ENCODE results near the gene NEURL1. TPM values are rescaled to one million over a fixed set of nuclear protein-coding genes. Genes with fewer than 3 reads are reported as not detected.
A peak's percentile ranks its signal among the peaks of the same experiment; 100 is the strongest.
"Not testable (repeated sequence)": the region's sequence is repeated elsewhere in the genome, so short reads cannot be mapped to it uniquely, and the experiment has no call there.

The NEURL1 gene
- total RNA-seq, 1 experiment from 2014 or later = 7.9 TPM

DNA sequence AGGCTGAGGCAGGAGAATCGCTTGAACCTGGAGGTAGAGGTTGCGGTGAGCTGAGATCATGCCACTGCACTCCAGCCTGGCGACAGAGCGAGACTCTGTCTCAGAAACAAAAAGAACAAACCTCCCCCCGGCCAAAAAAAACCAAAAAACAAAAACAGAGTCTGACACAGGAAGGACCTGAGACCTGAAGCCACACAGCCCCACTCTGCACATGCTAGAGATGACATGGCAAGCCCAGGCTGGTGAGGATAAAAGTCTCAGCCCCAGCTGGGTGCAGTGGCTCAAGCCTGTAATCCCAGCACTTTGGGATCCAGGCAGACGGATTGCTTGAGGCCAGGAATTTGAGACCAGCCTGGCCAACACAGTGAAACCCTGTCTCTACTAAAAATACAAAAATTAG is 139.4 kb downstream of the NEURL1 start:
- not testable (repeated sequence) for H3K36me3 ChIP-seq (replicated peaks; ENCODE audit: control insufficient read depth, insufficient read depth, low read length); H3K27me3 ChIP-seq (ENCODE audit: control insufficient read depth, insufficient read depth, low read length); H3K4me3 ChIP-seq (ENCODE audit: insufficient read depth, low read depth, low read length); DNase-seq

- Histone ChIP-seq H3K36me3 (replicated peaks; ENCODE audit: control insufficient read depth, insufficient read depth, low read length) (no peaks in the 10 kb centered on the region), H3K4me3 (ENCODE audit: insufficient read depth, low read depth, low read length) (no peak overlapping the region), H3K27me3 (ENCODE audit: control insufficient read depth, insufficient read depth, low read length) (no peaks in the 10 kb centered on the region)
- no peak for DNase-seq
Observed at GRCh38 chr10:103633846-103634245, 140.3 kb downstream of the NEURL1 start.

DNA sequence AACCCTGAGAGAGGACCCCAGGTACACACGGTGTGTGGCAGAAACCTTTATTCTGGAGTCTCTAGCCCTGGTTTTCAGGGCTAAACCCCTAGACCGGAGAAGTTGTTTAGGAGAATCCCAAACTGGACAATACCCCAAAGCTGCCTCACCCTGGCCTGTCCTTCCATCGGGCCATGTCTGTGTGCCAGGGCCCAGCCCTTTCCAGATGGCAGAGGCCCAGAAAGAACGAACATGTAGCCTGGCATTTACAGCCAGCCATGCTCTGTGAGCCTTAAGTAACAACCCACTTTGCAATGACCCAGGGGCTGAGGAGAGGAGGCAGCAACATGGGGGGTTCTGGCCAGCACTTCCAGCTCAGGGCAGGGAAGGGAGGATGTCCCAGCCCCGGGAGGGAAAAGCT is 142.1 kb downstream of the NEURL1 start:
- no peak overlapping the region for H3K4me3 ChIP-seq (ENCODE audit: insufficient read depth, low read depth, low read length)
- no peaks in the 10 kb centered on the region for H3K27me3 ChIP-seq (ENCODE audit: control insufficient read depth, insufficient read depth, low read length)
- DNase-seq = no peak
- no peaks in the 10 kb centered on the region for H3K36me3 ChIP-seq (replicated peaks; ENCODE audit: control insufficient read depth, insufficient read depth, low read length)

DNA sequence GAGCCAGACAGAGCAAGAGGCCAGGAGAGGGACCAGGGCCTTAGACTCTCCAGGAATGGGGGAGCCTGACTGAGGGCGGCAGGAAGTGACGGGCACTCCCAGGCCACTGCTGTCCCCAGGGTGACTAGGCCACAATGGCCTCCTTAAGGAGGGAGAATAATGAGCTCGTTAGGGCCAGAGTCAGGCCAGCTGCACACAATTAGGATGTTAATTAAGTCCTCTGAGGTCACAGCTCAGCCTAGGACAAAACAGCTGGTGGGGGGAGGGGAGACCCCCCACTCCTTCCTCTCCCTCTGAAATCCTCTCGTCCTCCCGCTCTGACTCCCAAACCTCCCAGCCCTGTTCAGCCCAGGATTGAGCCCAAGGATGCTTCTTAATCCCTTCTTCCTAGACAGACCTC is 143.0 kb downstream of the NEURL1 start:
- Histone ChIP-seq H3K27me3 (ENCODE audit: control insufficient read depth, insufficient read depth, low read length) (no peaks in the 10 kb centered on the region), H3K4me3 (ENCODE audit: insufficient read depth, low read depth, low read length) (no peak overlapping the region), H3K36me3 (replicated peaks; ENCODE audit: control insufficient read depth, insufficient read depth, low read length) (no peaks in the 10 kb centered on the region)
- peak; percentile 84 for DNase-seq

GRCh38 chr10:103637011-103637410 is 143.5 kb downstream of the NEURL1 start:
- no peaks in the 10 kb centered on the region for H3K27me3 ChIP-seq (ENCODE audit: control insufficient read depth, insufficient read depth, low read length)
- no peak overlapping the region for H3K4me3 ChIP-seq (ENCODE audit: insufficient read depth, low read depth, low read length)
- H3K36me3 ChIP-seq (replicated peaks; ENCODE audit: control insufficient read depth, insufficient read depth, low read length) = no peaks in the 10 kb centered on the region
- DNase-seq = no peak

DNA sequence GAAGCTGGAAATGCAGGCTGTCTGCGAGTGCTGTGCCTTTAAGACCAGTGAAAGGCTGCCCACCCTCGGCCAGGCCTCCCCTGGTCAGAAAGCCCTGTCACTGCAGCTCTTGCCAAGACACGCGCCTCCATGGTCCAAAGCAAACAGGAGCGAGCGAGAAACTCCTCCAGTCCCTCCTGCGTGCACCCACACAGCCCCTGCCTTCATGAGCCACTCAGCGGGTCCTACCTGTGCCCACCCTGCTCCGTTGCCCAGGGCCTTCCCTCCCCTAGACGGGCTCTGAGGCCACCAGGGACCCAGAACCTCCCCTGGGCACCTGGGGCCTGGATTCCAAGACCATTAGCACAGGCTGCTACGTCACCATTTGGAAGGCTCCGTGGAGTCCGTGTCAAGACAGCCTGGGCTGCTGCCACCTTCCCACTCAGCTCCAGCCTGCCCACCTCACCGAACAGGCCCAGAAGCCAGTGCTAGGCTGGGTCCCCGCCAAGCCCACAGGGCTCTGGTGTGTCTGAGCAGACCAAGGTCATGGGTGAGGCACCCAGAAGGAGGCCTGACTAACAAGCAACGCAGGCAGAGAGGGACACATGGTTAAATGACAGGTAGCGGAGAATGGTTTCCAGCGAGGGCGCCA is 144.5 kb downstream of the NEURL1 start:
- Histone ChIP-seq H3K4me3 (ENCODE audit: insufficient read depth, low read depth, low read length) (no peak overlapping the region), H3K27me3 (ENCODE audit: control insufficient read depth, insufficient read depth, low read length) (no peaks in the 10 kb centered on the region), H3K36me3 (replicated peaks; ENCODE audit: control insufficient read depth, insufficient read depth, low read length) (no peaks in the 10 kb centered on the region)
- DNase-seq = peak; percentile 54

GRCh38 chr10:103638948-103639347 is 145.4 kb downstream of the NEURL1 start:
- Histone ChIP-seq H3K27me3 (ENCODE audit: control insufficient read depth, insufficient read depth, low read length) (no peaks in the 10 kb centered on the region), H3K36me3 (replicated peaks; ENCODE audit: control insufficient read depth, insufficient read depth, low read length) (no peaks in the 10 kb centered on the region), H3K4me3 (ENCODE audit: insufficient read depth, low read depth, low read length) (no peak overlapping the region)
- DNase-seq = no peak

- no peaks in the 10 kb centered on the region for H3K36me3 ChIP-seq (replicated peaks; ENCODE audit: control insufficient read depth, insufficient read depth, low read length)
- H3K27me3 ChIP-seq (ENCODE audit: control insufficient read depth, insufficient read depth, low read length) = no peaks in the 10 kb centered on the region
- DNase-seq = no peak
Observed at GRCh38 chr10:103640436-103641181, 147.1 kb downstream of the NEURL1 start.

GRCh38 chr10:103641326-103641725 is 147.8 kb downstream of the NEURL1 start:
- H3K27me3 ChIP-seq (ENCODE audit: control insufficient read depth, insufficient read depth, low read length) = no peaks in the 10 kb centered on the region
- DNase-seq = no peak
- H3K36me3 ChIP-seq (replicated peaks; ENCODE audit: control insufficient read depth, insufficient read depth, low read length) = no peaks in the 10 kb centered on the region; the same call in 1 of the 2 replicates
- no peak overlapping the region for H3K4me3 ChIP-seq (ENCODE audit: insufficient read depth, low read depth, low read length)

More at GRCh38 chr10:103640436-103641181, 147.1 kb downstream of the NEURL1 start:
- no peak overlapping the region for H3K4me3 ChIP-seq (ENCODE audit: insufficient read depth, low read depth, low read length)

Other genes with a start within 250 kb of the NEURL1 start
- gene RPEL1, start 247.8 kb upstream of the NEURL1 start, total RNA-seq (2014; rRNA removed; shearing (Covaris generic)) = not detected in 2 replicates
- gene INA, start 216.6 kb upstream of the NEURL1 start, total RNA-seq (2014; rRNA removed; shearing (Covaris generic)) = 25.0 and 29.5 TPM in 2 replicates
- gene PCGF6, start 142.6 kb upstream of the NEURL1 start, total RNA-seq (2014; rRNA removed; shearing (Covaris generic)) = 20.2 and 22.4 TPM in 2 replicates
- gene TAF5, start 125.7 kb upstream of the NEURL1 start, total RNA-seq (2014; rRNA removed; shearing (Covaris generic)) = 26.0 and 29.8 TPM in 2 replicates
- 322 and 339 TPM in 2 replicates for gene ATP5MK, start 97.2 kb upstream of the NEURL1 start, total RNA-seq (2014; rRNA removed; shearing (Covaris generic))
- 55.7 and 56.2 TPM in 2 replicates for gene PDCD11, start 97.1 kb upstream of the NEURL1 start, total RNA-seq (2014; rRNA removed; shearing (Covaris generic))
- 2.4 and 3.4 TPM in 2 replicates for gene CALHM2, start 41.3 kb upstream of the NEURL1 start, total RNA-seq (2014; rRNA removed; shearing (Covaris generic))
- 0.07 TPM in 1 of 2 replicates, not detected in the other for gene CALHM1, start 34.8 kb upstream of the NEURL1 start, total RNA-seq (2014; rRNA removed; shearing (Covaris generic))
- gene CALHM3, start 14.5 kb upstream of the NEURL1 start, total RNA-seq (2014; rRNA removed; shearing (Covaris generic)) = 0.10 and 0.15 TPM in 2 replicates

Data from H7 (cell line).